ENCODE measurements around the gene GTPBP1.

GTPBP1 gene

DNA sequence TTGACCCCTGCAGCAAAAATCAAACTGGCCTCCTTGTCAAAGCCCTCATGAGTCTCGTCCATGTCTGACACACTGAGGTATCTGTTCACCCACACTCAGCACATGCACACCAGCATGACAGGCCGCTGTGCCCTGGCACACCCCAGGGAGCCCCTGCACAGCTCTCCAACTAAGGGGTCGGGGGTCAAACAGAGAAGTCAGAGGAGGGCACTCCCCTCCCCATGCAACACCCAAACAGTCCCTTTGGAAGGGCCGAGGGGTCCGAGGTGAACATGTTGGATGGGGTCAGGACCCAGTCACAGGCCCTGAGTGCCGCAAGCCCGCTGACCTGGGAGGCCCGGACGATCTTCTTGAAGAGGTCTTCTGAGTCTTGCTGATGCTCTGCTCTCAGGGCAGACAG lies 35.4 kb downstream of the GTPBP1 start:
- no peak for DNase-seq (ENCODE audit: low spot score)

DNA sequence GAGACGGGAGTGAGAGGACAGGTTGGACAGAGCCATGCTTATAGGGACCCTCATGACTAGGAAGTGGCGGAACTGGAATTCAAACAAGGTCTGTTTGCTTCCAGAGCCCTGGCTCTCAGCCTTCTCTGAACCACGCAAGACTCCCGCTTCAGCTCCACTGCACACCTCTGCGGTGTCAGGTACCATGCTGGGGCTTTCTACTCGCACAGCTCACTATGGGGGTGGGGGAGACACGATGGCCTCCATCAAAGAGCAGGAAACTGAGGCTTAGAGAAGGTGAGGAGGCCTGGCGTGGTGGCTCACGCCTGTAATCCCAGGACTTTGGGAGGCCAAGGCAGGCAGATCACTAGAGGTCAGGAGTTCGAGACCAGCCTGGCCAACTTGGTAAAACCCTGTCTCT lies 35.8 kb downstream of the GTPBP1 start:
- DNase-seq (ENCODE audit: low spot score) = no peak

DNA sequence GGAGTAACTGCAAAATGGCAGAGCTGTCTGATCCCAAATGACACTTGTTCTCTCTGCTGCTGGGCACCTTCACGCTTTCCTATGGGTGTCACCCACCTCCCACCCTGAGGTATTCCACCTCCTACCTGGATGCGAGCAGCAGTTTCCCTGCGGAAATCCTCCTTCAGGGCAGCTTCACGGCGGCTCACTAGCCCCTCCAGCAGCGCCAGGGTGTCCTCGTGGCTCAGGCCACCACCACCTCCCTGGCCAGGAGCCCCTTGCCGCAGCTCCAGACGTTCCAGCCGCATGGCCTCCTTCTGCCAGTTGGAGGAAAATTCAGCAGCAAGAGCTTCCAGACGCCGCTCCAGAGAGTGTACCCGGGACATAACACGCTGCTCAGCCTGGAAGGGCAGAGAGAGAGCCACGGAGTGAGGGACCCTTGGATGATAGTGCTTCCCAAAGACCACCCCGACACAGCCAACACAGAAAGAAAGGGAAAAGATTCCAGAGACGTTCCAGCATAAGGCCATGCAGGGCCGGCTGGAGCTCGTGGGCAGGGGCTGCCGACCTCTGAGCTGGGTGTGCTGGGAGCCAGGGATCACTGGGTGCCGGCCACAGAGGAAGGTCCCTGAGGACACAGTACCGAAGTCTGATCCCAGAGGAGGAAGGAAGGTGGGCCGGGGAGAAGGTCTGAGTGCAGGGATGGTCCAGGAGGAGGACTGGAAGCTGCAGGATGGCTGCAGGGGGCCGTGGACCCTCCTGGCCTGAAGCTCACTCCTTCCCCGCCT lies 36.6 kb downstream of the GTPBP1 start:
- no peak for DNase-seq (ENCODE audit: low spot score)

DNA sequence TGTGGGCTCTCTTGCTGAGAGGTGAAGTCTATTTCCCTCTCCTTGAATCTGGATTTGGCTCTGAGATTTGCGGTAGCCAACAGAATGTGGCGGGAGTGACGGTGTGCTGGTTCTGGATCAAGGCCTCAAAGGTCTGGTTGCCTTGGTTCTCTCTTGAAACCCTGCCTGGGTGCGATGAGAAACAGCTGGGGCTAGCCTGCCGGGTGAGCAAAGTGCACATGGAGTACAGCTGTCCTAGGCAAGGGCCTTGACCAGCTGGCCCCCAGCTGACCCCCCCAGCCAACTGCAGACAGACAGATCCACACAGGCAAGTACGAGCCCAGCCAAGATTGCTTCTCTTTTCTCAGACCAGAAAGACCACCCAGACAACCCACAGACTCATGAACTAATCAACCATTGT lies 39.2 kb downstream of the GTPBP1 start:
- no peak for DNase-seq (ENCODE audit: low spot score)

DNA sequence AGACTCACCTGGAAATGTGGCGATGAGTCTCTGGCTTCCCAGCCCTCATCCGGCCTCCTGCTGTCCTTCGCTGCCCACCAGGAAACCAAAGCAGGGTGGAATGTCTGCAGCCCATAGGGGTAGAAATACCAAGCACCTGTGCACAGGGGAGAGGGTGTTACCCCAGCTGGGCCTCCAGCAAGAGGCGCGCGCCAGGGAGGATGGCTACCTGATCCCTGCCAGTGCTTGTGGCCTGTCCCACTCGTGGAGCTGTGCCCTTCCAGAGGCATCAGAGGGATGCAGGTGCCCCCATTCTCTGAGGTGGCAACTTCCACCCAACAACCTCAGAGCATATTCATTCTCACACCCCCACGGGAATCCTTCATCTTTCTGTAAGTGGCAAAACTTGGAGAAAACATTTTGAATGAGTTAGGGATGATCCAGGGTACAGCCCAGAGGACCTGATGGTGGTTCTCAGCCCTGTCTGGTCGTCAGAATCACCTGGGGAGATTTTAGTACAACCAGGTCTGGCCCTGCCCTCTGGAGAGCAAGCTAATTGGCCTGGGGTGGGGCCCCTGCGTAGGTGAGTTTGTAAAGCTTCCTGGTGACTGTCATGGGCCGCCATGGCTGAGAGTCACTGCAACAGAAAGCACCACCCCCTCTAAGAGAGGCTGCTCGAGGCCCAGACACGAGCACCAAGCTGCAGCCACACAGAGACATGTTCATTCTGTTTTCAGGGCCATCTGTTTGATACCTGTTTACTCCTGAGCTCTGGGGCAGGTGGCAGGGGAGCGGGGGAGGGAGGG lies 40.1 kb downstream of the GTPBP1 start:
- no peak for DNase-seq (ENCODE audit: low spot score)

DNA sequence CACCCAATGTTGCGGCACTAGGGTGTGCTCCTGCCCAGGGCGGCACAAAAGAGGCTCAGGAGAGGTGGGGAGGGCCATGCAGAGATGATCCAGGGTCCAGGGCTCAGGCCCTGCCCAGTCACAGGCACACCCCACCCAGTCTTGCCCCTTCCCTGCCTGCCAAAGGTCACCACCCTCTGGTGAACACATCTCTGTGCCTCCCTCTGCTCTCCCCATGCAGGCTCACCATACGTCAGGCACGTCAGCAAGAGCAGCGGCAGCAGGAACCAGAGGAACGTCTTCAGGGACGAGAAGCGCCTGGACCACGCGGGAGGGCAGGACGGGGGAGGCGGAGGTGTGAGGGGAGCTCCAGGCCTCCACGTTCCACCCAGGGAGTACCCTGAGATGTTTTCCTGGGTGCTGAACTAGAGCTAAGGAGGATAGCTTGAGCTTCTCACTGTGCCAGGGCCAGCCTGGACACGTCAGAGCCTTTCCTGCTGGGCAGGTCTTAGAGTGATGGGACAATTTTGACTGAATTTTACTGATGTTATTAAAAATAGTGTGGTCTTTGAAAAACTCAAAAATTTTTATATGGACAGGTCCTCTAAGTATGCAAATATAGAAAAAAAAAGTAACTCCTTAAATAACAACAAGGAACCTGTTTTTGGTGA lies 42.9 kb downstream of the GTPBP1 start:
- DNase-seq (ENCODE audit: low spot score) = no peak

DNA sequence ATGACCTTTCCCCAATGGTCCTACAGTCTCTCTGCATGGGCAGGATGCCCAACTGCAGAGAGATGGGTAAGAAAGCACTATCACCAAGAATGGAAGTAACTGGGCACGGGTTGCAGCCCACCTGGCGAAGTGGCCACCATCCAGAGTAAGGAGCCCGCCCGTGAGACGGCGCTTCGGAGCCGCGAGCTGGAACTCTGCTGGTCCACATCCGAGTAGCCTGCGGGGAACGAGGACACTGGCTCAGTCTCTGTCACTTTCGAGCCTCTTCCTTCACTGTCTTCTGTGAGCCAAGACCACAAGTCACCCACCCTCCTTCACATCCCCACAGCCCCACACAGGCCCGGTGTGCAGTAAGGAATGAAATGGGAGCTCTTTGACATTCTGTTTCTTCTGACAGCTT lies 44.4 kb downstream of the GTPBP1 start:
- DNase-seq (ENCODE audit: low spot score) = no peak

DNA sequence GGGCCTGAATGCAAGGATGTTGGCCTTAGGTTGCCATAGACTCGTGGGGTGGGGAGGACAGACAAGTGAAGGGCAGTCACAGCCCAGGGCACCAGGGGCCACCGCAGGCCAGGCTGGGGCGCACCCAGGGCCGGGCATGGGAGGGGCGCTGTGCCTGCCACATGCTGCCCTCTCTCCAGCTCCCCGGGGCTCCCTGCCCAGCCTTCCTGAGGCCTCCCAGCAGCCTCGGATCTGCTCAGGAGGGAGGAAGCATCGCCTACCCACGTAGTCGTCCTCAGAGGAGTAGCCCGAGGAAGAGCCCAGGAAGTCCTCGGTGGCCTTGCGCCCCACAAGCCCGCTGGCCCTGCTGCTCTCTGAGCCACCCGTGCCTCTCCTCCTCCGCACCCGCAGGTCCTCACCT lies 44.9 kb downstream of the GTPBP1 start:
- DNase-seq (ENCODE audit: low spot score) = no peak

DNA sequence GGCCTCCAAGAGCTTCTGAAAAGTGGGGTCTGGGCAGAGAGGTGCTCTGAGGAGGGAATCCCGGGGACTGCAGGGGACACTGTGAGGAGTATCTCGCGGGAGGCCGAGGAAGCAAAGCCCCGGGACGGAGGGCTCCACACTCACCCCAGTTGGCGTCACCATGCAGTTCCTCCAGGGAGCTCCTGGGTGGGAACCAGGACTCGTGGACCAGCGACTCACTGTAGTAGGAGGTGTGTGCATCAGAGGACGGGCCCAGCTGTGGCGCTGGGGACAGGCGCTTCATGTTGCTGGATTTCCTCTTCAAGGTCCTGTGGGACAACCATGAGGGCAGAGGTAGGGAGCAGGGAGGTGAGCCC lies 45.3 kb downstream of the GTPBP1 start:
- DNase-seq (ENCODE audit: low spot score) = no peak

DNA sequence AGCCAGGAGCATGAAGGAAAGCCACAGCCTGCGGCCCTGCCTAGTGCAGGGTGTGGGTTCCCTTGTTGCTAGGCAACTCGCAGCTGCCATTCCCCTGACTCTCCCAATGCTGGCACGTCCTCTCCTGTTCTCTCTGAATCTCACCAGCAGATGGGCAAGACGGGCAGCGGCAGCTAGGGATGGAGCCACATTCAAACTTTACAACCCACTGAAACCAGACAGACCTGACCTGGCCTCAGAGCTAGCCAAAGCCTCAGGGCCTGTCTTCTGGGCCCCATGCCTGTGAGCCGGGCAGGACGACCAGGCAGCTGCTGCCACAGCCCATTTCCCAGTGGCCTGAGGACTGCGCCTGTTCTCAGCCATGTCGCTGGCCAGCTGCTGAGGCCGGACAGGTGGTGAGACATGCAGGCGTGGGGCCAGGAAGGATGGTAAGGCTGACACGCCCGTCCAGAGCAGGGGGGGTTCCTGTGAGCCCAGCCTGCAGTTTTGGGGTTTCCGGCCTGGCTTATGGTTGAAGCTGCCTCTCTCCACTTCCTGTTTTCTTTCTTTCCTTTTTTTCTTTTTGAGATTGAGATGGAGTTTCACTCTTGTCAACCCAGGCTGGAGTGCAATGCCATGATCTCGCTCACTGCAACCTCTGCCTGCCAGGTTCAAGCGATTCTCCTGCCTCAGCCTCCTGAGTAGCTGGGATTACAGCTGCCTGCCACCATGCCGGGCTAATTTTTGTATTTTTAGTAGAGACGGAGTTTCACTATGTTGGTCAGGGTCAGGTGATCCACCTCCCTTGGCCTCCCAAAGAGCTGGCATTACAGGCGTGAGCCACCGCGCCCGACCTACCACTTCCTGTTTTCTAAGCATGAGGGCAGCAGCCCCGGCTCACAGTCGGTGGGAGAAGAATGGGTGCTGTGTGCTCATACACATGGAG lies 45.9 kb downstream of the GTPBP1 start:
- DNase-seq (ENCODE audit: low spot score) = no peak

DNA sequence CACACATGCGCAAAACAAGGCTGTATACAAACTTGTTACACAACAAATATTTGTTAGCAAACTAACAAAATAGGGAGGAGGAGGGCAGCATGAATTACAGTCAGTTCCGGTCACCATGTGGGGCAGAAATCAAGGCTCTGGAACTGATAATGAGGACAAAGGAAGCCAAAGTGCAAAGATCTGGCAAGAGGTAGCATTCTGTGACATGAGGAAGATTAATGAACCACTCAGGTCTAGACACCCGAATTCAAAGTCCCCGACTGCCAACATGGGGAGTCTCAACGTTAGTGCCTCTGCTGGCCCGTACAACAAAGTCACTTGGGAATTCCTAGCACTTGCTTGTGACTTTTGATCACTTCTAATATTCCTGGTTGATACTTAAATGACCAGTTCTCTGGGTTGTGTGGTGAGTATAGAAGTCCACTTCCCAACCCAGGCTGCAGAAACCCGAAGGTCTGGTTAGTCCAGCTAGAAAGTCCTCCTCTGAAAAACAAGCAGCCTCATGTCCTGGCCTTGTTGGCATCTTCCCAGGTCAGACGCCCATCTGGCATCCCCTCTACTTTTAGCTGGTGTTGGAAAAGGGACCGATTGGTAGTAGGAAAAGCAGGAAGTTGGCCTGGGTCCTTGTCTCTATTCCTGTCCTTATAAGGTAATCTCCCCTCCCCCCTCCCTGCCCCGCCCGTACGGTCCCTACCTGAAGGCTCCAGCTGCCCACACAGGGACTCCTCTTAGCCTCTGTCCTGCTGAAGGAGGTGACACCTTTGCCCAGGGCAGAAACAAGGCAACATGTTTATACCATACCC lies 48.4 kb downstream of the GTPBP1 start:
- DNase-seq (ENCODE audit: low spot score) = no peak

DNA sequence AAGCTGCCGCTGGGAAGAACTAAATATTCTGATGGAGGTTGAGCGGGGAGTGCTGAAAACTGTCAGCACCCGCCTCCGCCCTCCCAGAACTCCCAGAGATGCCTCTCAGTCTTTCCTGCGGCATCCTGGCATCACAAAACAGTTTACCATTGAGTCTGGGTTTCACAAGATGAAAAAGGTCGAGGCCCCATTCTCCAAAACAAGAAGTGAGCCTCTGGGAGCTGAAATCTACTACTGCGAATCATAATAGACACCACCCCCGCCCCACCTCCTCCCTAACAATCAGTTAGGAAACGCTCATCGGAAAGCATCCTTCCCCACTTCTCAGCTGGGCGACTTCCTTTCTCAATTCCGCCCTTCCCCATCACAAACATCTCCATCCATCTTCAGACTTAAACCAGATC lies 49.0 kb downstream of the GTPBP1 start:
- DNase-seq (ENCODE audit: low spot score) = peak; percentile 24

DNA sequence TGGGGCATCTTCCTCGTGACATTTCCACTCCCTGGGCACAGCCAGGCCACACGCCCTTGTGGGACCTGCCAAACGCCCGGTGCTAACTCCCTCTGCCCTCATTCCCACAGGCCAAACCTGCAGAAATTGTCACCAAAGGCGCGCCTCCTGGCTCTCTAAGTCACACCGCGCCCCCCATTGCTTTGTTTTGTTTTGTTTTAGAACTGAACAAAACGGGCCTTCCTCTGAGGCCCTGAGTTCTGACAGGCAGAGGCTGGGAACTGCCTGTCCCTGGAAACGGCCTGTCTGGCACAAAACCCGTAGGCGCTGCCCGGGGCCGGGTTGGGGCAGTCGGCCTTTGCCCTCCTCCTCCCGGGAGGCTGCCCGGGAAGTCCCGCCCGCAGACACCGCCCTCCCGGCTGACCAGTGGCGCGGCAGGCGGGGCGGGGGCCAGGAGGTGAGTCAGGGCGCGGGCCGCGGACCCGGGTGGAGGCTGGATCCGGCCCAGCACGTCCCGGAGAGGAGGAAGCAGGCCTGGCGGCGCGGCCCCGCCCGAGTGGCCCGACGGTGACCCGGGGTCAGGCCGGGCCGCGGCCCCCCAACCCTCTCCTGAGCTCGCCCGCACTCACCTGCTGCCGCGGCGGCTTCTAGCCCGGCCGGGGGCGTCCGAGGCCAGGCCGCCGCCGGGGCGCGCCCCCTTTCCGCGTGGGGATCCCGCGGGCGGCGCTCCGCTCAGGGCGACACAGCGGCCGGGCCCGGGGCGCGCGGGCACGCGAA lies 49.6 kb downstream of the GTPBP1 start:
- DNase-seq (ENCODE audit: low spot score) = peak; percentile 89

DNA sequence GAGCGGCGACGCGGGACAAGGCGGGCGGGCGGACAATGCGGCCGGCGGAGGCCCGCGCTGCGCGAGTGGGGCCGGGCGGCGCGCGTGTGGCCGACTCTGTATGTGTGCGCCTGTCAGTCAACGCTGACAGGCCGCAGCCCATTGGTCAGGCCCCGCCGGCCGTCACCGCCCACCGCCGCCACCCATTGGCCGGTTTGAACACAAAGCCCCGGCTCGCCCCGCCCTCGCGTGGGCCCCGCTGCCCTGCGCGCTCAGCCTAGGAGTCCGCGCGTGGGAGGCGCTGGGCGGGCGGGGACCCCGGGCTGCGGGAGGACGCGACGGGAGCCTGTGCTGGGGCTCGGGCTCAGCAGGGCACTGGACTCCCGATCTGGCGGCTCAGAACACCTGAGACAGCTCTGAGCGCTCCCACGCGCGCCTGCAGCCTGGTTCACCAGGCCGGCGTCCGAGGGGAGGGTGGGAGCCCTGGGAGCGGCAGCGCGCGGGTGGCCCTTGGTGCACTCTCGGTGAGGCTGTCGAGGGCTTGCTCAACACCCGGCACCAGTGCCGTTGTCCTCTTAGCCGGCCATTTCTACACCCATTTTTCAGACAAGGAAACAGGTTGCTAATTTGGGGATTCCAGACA lies 50.3 kb downstream of the GTPBP1 start, which contains the start of gene SUN2:
SUN2 (minus strand) TSS at position 88 of the 622 bp plus-strand sequence. CDS start 3,370 bp downstream, outside the sequence.
- DNase-seq (ENCODE audit: low spot score) = peak; percentile 83

DNA sequence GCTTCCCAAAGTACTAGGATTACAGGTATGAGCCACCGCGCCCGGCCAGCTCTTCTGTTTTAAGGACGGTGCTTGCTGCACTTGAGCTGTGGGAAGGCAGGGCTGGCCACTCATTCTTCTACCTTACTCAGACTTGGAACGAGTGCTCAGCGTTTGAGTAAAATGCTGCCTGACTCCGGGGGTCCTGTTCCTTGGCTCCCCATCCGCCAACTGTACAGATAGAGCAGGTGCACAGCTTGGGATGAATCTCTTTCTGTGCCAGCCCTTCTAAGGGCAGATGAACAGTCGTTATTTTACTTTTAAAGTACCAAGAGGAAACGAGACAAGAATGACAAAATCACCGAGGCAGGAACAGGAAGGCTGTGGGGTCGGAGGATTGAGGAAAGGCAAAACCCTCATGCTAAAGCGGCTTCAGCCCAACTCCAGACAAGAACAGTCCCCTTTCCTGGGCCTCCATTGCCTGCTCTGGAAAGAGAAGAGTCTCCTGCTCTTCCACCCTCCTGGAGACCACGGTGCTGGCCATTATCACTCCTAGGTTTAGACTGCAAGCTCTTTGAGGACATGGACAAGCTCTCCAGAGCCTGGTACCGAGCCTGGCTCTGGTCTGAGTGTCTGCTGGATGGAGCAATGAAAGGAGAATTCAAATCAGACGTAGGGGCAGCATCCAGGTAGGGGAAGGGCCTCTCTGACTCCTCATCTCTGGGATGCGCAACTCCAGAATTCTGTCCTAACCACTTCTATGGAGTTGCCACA lies 51.1 kb downstream of the GTPBP1 start:
- DNase-seq (ENCODE audit: low spot score) = no peak

DNA sequence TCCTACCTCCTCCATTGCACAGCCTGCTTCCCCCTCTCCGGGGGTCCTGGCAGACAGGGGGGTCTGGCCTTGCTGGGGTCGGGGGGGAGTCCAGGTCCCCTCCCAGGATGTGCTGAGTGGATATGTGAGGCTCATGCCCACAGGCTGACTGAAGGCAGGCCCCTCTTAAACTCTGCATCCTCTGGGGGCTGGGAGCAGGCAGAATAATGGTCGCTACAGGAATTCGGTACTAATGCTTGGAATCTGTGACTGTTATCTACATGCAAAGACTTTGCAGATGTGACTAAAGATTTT lies 51.7 kb downstream of the GTPBP1 start:
- DNase-seq (ENCODE audit: low spot score) = no peak

DNA sequence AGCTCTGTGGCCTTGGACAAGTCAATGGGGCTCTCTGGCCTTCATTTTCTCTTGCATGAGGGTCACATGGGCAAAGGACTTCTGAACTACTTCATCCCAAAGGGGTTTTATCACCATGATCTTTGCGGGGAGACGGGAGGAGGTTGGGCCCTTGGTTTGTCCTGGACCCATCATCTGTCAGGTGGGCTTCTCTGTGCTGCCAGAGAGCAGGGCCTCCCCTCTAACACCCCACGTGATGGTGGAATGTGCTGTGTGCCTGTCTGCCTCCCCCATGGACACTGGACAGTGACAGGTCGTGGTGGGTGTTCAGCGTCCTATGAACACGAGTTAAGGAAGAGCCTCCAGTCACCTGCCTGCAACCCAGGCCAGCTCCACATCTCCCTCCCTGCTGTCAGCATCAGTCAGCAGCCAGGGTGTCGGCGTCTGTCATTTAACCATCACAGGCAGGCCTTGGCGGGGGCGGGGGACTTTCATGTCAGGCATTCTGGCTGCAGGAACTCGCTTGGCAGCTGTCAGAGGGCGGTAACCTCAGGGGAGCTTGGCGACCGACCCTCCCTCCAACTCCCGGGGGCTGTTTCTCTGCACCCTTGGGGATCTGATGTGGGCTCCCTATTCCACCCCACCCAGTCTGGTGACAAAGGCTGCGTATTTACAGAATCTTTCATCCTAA lies 52.7 kb downstream of the GTPBP1 start:
- DNase-seq (ENCODE audit: low spot score) = no peak

DNA sequence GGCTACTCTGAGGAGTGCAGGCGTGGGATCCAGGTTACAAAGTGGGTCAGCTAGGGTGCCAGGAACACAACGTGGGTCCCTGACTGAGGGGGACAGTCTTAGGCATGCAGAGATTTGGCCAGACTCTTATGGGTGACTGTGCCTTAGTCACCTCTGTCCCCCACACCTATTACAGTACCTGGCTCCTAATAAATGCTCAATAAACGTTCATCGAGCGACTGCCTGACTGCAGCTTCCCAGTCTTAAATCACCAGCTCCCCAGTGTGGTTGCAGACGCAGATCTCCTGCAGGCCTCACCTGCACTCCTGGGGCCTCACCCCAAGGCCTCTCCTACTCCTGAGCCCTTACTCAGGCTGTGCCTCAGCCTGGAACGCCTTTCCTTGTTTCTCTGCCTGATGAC lies 53.3 kb downstream of the GTPBP1 start:
- DNase-seq (ENCODE audit: low spot score) = no peak
